Measurements from ENCODE around the gene ONECUT3.
"Not testable (repeated sequence)": the region's sequence is repeated elsewhere in the genome, so short reads cannot be mapped to it uniquely, and the experiment has no call there.

Gene ONECUT3

GRCh38 chr19:1756705-1757465 lies 3.6 kb downstream of the ONECUT3 start:
- no peak for DNase-seq

GRCh38 chr19:1757468-1758230 lies 4.3 kb downstream of the ONECUT3 start:
- no peak for DNase-seq

GRCh38 chr19:1758231-1758577 lies 4.9 kb downstream of the ONECUT3 start:
- DNase-seq = no peak

GRCh38 chr19:1758959-1759903 lies 5.9 kb downstream of the ONECUT3 start:
- DNase-seq = no peak

- no peak for DNase-seq
These were observed 6.7 kb downstream of the ONECUT3 start for GRCh38 chr19:1760020-1760419.

GRCh38 chr19:1760786-1761527 lies 7.7 kb downstream of the ONECUT3 start:
- DNase-seq = not testable (repeated sequence)

- DNase-seq = no peak
These were observed 8.4 kb downstream of the ONECUT3 start for GRCh38 chr19:1761528-1762242.

GRCh38 chr19:1762243-1763117 lies 9.2 kb downstream of the ONECUT3 start:
- DNase-seq = no peak

GRCh38 chr19:1763648-1764639 lies 10.6 kb downstream of the ONECUT3 start:
- DNase-seq = no peak

- no peak for DNase-seq
These were observed 11.4 kb downstream of the ONECUT3 start for GRCh38 chr19:1764729-1765128.

- DNase-seq = no peak
These were observed 12.1 kb downstream of the ONECUT3 start for GRCh38 chr19:1765232-1765903.

- no peak for DNase-seq
These were observed 12.8 kb downstream of the ONECUT3 start for GRCh38 chr19:1765904-1766799.

- no peak for DNase-seq
These were observed 13.6 kb downstream of the ONECUT3 start for GRCh38 chr19:1766800-1767352.

GRCh38 chr19:1767464-1767933 lies 14.2 kb downstream of the ONECUT3 start:
- DNase-seq = no peak

- DNase-seq = no peak
These were observed 14.9 kb downstream of the ONECUT3 start for GRCh38 chr19:1768248-1768647.

GRCh38 chr19:1768918-1769644 lies 15.8 kb downstream of the ONECUT3 start:
- no peak for DNase-seq

- DNase-seq = no peak
These were observed 16.3 kb downstream of the ONECUT3 start for GRCh38 chr19:1769645-1769985.
